GM18520 (cell line): Measurements from ENCODE around the gene IMPG1.

Experiments used
- ATAC-seq: cut with Tn5 transposase; IDR thresholded peaks from one replicate; pipeline ENCODE4 v1.9.1; 2021; ENCODE audit not compliant: unreplicated experiment

IMPG1 gene

GRCh38 chr6:76072562-76072961 is at the start of gene IMPG1:
Gene IMPG1, minus strand, starts transcription at chr6:76072662. Its CDS starts 174 bp downstream, at chr6:76072488.
- no peak for ATAC-seq

- no peak for ATAC-seq
Measured at GRCh38 chr6:76120302-76120701, 47.8 kb upstream of the IMPG1 start.

- no peak for ATAC-seq
Measured at GRCh38 chr6:76073281-76073680, 819 bp upstream of the IMPG1 start.

GRCh38 chr6:76057469-76057868 is 15.0 kb downstream of the IMPG1 start:
- ATAC-seq: no peak

- ATAC-seq: no peak
Measured at GRCh38 chr6:76052314-76052713, 20.1 kb downstream of the IMPG1 start.

GRCh38 chr6:76043690-76044089 is 28.8 kb downstream of the IMPG1 start:
- no peak for ATAC-seq

- no peak for ATAC-seq
Measured at GRCh38 chr6:76035713-76036112, 36.7 kb downstream of the IMPG1 start.

GRCh38 chr6:76026101-76026500 is 46.4 kb downstream of the IMPG1 start:
- ATAC-seq: no peak

GRCh38 chr6:76014626-76015530 is 57.6 kb downstream of the IMPG1 start:
- no peak for ATAC-seq

GRCh38 chr6:76004202-76004601 is 68.3 kb downstream of the IMPG1 start:
- peak; percentile 77 for ATAC-seq

GRCh38 chr6:76003686-76004085 is 68.8 kb downstream of the IMPG1 start:
- no peak for ATAC-seq

- ATAC-seq: no peak
Measured at GRCh38 chr6:76003113-76003512, 69.3 kb downstream of the IMPG1 start.

- no peak for ATAC-seq
Measured at GRCh38 chr6:76000629-76001028, 71.8 kb downstream of the IMPG1 start.

- no peak for ATAC-seq
Measured at GRCh38 chr6:75997696-75998095, 74.8 kb downstream of the IMPG1 start.

- ATAC-seq: no peak
Measured at GRCh38 chr6:75993236-75994162, 79.0 kb downstream of the IMPG1 start.

GRCh38 chr6:75991941-75992340 is 80.5 kb downstream of the IMPG1 start:
- ATAC-seq: no peak

GRCh38 chr6:75986935-75987334 is 85.5 kb downstream of the IMPG1 start:
- no peak for ATAC-seq

- ATAC-seq: no peak
Measured at GRCh38 chr6:75975904-75976303, 96.6 kb downstream of the IMPG1 start.

- ATAC-seq: no peak
Measured at GRCh38 chr6:75970093-75970492, 102.4 kb downstream of the IMPG1 start.

GRCh38 chr6:75968143-75968542 is 104.3 kb downstream of the IMPG1 start:
- ATAC-seq: no peak

- ATAC-seq: no peak
Measured at GRCh38 chr6:75963569-75963968, 108.9 kb downstream of the IMPG1 start.

- no peak for ATAC-seq
Measured at GRCh38 chr6:75952128-75952527, 120.3 kb downstream of the IMPG1 start.
